Measurements from ENCODE around the gene LPIN2. TPM values are rescaled to one million over a fixed set of nuclear protein-coding genes. Genes with fewer than 3 reads are reported as not detected.
"Not testable (repeated sequence)": the region's sequence is repeated elsewhere in the genome, so short reads cannot be mapped to it uniquely, and the experiment has no call there.

The LPIN2 gene, protein sequence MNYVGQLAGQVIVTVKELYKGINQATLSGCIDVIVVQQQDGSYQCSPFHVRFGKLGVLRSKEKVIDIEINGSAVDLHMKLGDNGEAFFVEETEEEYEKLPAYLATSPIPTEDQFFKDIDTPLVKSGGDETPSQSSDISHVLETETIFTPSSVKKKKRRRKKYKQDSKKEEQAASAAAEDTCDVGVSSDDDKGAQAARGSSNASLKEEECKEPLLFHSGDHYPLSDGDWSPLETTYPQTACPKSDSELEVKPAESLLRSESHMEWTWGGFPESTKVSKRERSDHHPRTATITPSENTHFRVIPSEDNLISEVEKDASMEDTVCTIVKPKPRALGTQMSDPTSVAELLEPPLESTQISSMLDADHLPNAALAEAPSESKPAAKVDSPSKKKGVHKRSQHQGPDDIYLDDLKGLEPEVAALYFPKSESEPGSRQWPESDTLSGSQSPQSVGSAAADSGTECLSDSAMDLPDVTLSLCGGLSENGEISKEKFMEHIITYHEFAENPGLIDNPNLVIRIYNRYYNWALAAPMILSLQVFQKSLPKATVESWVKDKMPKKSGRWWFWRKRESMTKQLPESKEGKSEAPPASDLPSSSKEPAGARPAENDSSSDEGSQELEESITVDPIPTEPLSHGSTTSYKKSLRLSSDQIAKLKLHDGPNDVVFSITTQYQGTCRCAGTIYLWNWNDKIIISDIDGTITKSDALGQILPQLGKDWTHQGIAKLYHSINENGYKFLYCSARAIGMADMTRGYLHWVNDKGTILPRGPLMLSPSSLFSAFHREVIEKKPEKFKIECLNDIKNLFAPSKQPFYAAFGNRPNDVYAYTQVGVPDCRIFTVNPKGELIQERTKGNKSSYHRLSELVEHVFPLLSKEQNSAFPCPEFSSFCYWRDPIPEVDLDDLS
- polyA plus RNA-seq (ENCODE audit: insufficient read length in 4 of 4): 10 to 100 TPM; 38.0 to 41.3 (median 40.4) TPM

- peak in 3 of 4 donors; percentile 92 to 94 (median 93) for DNase-seq (ENCODE audit: low read depth in 4 of 4, low spot score in 2 of 4)
Observed at GRCh38 chr18:3013024-3013804, at the start of gene LPIN2. TSS of gene LPIN2 (minus strand) at chr18:3013144. CDS start at chr18:2960840, 52,304 bp downstream.

DNA sequence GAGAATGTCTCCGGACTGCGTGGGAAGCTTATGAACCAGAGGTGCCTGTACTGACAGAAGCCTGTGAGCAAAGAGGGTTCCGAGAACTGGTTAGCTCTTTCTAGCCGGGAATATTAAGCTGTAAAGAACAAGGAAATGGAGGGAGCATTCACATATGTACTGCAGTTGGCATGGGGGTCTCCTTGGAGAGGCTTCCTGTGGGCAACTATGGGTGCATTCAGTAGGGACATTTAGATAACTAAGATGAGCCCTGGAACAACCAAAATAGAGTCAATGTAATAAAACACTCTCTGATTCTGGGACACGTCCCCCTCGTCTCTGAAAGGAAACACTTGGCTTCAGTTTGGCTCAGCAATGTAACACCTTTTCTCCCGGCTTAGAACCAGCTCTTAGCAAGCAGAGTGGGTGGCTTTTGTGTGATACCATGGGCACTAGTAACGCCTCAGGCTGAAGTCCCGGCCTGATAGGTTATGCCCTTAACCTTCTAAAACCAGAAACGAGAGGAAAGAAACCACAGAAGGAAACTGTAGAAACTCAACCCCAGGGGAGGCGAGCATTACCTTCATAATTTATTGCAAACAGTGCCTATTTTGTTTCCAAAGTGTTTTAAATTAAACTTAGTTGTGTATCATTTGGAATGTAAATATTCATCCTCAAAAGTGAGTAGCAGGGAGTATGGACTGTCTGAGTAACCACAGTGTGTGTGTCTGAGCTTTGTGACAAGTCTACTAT, 48.8 kb upstream of the LPIN2 start:
- no peak for DNase-seq (ENCODE audit: low read depth in 4 of 4, low spot score in 2 of 4)

GRCh38 chr18:3060667-3061580, 48.0 kb upstream of the LPIN2 start:
- DNase-seq (ENCODE audit: low read depth in 4 of 4, low spot score in 2 of 4): no peak

GRCh38 chr18:3059272-3059671, 46.3 kb upstream of the LPIN2 start:
- DNase-seq (ENCODE audit: low read depth in 4 of 4, low spot score in 2 of 4): no peak

DNA sequence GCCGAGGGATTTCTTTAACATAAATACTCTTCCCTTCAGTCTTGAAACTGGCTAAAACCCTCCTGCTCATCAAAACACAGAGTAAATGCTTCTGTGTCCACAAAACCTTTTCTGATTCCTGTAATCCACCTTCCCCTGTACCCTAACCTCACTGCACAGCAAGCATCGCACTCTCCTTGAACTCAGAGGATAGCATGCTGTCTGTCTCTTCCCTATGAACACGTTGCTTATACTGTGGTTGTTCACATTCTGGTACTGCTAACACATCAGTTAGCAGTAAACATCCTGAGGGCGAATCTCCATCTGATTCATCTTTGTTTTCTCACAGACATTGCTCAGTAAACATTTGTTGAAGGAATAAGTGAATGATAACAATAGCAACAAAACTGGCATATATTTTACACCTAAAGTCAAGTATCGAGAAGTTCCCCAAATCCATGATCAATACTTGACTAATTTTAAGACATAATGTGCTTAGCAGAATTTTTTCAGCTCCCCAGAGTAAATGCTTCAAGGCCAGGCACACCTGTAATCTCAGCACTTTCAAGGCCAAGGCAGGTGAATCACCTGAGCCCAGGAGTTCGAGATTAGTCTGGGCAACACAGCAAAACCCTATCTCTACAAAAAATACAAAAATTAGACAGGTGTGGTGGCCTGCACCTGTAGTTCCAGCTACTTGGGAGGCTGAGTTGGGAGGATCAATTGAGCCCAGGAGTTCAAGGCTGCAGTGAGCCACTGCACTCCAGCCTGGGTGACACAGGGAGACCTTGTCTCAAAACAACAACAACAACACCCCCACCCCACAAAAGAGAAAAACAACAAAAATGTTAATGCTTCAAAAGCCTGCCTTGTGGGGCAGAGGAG, 45.6 kb upstream of the LPIN2 start:
- no peak for DNase-seq (ENCODE audit: low read depth in 4 of 4, low spot score in 2 of 4)

DNA sequence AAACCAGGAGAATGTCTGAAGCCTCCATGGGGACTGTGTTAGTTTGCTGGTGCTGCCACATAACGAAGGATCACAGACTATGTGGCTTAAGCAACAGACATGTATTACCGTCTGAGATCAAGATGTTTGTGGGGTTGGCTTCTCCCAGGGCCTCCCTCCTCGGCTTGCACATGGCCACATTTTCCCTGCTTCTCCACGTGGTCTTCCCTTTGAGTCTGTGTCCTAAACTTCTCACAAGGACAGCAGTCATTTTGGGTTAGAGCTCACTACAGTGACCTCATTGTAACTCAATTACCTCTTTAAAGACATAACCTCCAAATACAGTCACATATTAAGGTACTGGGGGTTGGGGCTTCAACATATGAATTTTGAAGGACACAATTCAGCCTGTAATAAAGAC, 44.6 kb upstream of the LPIN2 start:
- no peak for DNase-seq (ENCODE audit: low read depth in 4 of 4, low spot score in 2 of 4)

GRCh38 chr18:3056311-3056710, 43.4 kb upstream of the LPIN2 start:
- DNase-seq (ENCODE audit: low read depth in 4 of 4, low spot score in 2 of 4): no peak

DNA sequence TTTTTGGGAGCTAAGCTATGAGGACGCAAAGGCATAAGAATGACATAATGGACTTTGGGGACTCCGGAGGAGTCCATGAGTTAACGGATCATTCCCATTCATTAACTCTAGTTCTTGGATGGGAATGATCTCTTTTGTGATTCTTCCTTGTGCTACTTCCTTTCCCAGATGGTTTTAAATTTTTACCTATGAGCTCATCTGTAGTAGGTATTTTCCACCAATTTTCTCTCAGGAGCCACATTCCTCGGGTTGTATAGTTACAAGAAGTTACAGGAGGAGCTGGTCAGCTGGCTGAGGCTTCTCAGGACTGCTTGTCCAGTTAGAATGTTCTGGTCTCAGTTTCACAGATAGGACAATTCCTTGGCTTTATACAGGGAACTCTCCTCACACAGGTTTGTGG, 42.9 kb upstream of the LPIN2 start:
- no peak for DNase-seq (ENCODE audit: low read depth in 4 of 4, low spot score in 2 of 4)

GRCh38 chr18:3055186-3055728, 42.3 kb upstream of the LPIN2 start:
- DNase-seq (ENCODE audit: low read depth in 4 of 4, low spot score in 2 of 4): no peak

GRCh38 chr18:3054780-3055179, 41.8 kb upstream of the LPIN2 start:
- no peak for DNase-seq (ENCODE audit: low read depth in 4 of 4, low spot score in 2 of 4)

- DNase-seq (ENCODE audit: low read depth in 4 of 4, low spot score in 2 of 4): no peak
Observed at GRCh38 chr18:3054214-3054613, 41.3 kb upstream of the LPIN2 start.

DNA sequence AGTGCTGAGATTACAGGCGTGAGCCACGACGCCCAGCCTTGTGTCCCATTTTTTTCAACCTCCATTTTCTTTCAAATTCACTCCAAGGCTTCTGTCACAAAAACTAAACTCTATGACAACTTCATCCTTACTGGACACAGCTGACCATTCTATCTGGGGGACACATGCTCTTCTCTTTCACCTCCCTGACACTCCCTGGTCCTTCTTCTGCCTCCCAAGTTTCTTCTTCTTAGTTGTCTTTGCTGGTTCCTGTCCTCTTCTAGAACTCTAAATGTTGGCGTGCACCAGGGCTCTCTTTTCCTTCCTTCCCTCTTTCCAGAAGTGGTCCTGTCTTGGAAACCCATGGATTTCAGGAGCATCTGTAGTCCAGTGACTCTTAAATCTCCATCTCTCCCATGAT, 40.1 kb upstream of the LPIN2 start:
- DNase-seq (ENCODE audit: low read depth in 4 of 4, low spot score in 2 of 4): no peak

GRCh38 chr18:3052411-3052758, 39.4 kb upstream of the LPIN2 start:
- no peak for DNase-seq (ENCODE audit: low read depth in 4 of 4, low spot score in 2 of 4)

GRCh38 chr18:3051718-3052410, 38.9 kb upstream of the LPIN2 start:
- DNase-seq (ENCODE audit: low read depth in 4 of 4, low spot score in 2 of 4): no peak

DNA sequence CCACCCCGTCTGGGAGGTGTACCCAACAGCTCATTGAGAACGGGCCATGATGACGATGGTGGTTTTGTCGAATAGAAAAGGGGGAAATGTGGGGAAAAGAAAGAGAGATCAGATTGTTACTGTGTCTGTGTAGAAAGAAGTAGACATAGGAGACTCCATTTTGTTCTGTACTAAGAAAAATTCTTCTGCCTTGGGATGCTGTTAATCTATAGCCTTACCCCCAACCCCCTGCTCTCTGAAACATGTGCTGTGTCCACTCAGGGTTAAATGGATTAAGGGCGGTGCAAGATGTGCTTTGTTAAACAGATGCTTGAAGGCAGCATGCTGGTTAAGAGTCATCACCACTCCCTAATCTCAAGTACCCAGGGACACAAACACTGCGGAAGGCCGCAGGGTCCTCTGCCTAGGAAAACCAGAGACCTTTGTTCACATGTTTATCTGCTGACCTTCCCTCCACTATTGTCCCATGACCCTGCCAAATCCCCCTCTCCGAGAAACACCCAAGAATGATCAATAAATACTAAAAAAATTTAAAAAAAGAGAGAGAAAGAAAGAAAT, 37.0 kb upstream of the LPIN2 start:
- not testable (repeated sequence) for DNase-seq (ENCODE audit: low read depth in 4 of 4, low spot score in 2 of 4)

DNA sequence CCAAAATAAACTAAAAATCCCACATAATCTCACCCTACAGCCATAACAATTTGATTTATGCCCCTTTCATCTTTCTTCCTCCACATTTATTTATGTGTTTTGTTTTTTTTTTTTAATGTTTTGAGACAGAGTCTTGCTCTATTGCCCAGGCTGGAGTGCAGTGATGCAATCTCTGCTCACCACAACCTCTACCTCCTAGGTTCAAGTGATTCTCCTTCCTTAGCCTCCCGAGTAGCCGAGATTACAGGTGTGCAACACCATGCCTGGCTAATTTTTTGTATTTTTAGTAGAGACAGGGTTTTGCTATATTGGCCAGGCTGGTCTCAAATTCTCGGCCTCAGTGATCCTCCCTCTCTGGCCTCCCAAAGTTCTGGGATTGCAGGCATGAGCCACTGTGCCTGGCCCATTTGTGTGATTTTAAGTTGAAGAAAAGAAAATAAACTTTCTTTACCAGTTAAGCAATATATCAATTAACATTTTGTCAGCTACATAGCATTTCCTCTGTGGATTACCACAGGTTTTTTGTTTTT, 35.9 kb upstream of the LPIN2 start:
- DNase-seq (ENCODE audit: low read depth in 4 of 4, low spot score in 2 of 4): no peak

GRCh38 chr18:3048121-3048520, 35.2 kb upstream of the LPIN2 start:
- no peak for DNase-seq (ENCODE audit: low read depth in 4 of 4, low spot score in 2 of 4)
